ENCODE data around the gene UMAD1. TPM values are rescaled to one million over a fixed set of nuclear protein-coding genes. Genes with fewer than 3 reads are reported as not detected.

UMAD1 gene
- total and polyA plus RNA-seq, 2 of the 13 experiments (the other 11 are each of a cell fraction or from before 2014, with no cell fraction given) = 16.8 to 17.6 TPM

GRCh38 chr7:7764520-7765396 lies 124.2 kb downstream of the UMAD1 start:
- H3K4me2 ChIP-seq (ENCODE audit: low read depth, low read length) = no peak overlapping the region
- H3K4me1 ChIP-seq (ENCODE audit: insufficient read depth, low read length) = peaks cover 11% of the 10 kb centered on the region
- 92% methylated on average over 3 of the region's 3 CpGs for WGBS (ENCODE audit: low lambda C conversion rate)
- no peak overlapping the region for H2AFZ ChIP-seq (ENCODE audit: low read length)
- peak; percentile 53; the same call in 1 of the 2 replicates for TF ChIP-seq ATF7 (IDR thresholded peaks at IDR 0.05)
- no peak for TF ChIP-seq ATF7 (CRISPR knock-in tag; IDR thresholded peaks at IDR 0.05)
- no peak for TF ChIP-seq ZBTB20 (CRISPR knock-in tag; IDR thresholded peaks at IDR 0.05; ENCODE audit: borderline replicate concordance, low read depth)
- H3K9me3 ChIP-seq (ENCODE audit: low read length) = no peaks in the 10 kb centered on the region
- ATAC-seq = no peak
- H3K9ac ChIP-seq (ENCODE audit: insufficient read depth, low read depth, low read length) = no peak overlapping the region
- H3K4me3 ChIP-seq (replicated peaks in 1 of 3; ENCODE audit: insufficient read depth in 1 of 3, low read depth in 2 of 3, low read length in 3 of 3) = no peak overlapping the region
- FAIRE-seq = no peak
- no peaks in the 10 kb centered on the region for H3K36me3 ChIP-seq (replicated peaks in 1 of 2; ENCODE audit: control insufficient read depth in 1 of 2, insufficient read depth in 2 of 2, low read length in 2 of 2)
- H3K79me2 ChIP-seq (ENCODE audit: insufficient read depth, low read length) = no peaks in the 10 kb centered on the region
- no TSS peak for BruUV-seq (replicated peaks)
- H4K20me1 ChIP-seq (ENCODE audit: insufficient read depth, low read length) = no peaks in the 10 kb centered on the region
- no peak for DNase-seq (ENCODE audit: low spot score)
- in situ Hi-C loops (cut with HindIII; ENCODE audit: extremely low pct_ligation_motif_present, low pct_unique_long_range_greater_than_20kb) = no loop called here
- ChIA-PET CTCF (ENCODE audit: low intra/inter-chr PET ratio, low total read pairs) (no interaction called here), POLR2A (no interaction called here)
- intact Hi-C loops (cut with micrococcal nuclease; ENCODE audit: unreplicated experiment) = loop anchor here (5.0 to 10.0 kb wide), 5 partner anchors 122 to 450 kb away; partner anchors contain the start of gene UMAD1
- no peaks in the 10 kb centered on the region for H3K27me3 ChIP-seq (ENCODE audit: control insufficient read depth in 1 of 2, insufficient read depth in 2 of 2, low read length in 2 of 2)
- H3K27ac ChIP-seq (ENCODE audit: extremely low read length, insufficient read depth, low read length) = no peak overlapping the region

GRCh38 chr7:7765422-7765821 lies 124.9 kb downstream of the UMAD1 start:
- Histone ChIP-seq H3K9me3 (ENCODE audit: low read length) (no peaks in the 10 kb centered on the region), H3K36me3 (replicated peaks in 1 of 2; ENCODE audit: control insufficient read depth in 1 of 2, insufficient read depth in 2 of 2, low read length in 2 of 2) (no peaks in the 10 kb centered on the region), H3K27ac (ENCODE audit: extremely low read length, insufficient read depth, low read length) (no peak overlapping the region), H3K79me2 (ENCODE audit: insufficient read depth, low read length) (no peaks in the 10 kb centered on the region), H4K20me1 (ENCODE audit: insufficient read depth, low read length) (no peaks in the 10 kb centered on the region), H3K27me3 (ENCODE audit: control insufficient read depth in 1 of 2, insufficient read depth in 2 of 2, low read length in 2 of 2) (no peaks in the 10 kb centered on the region), H3K4me2 (ENCODE audit: low read depth, low read length) (no peak overlapping the region), H3K4me1 (ENCODE audit: insufficient read depth, low read length) (peaks cover 11% of the 10 kb centered on the region), H2AFZ (ENCODE audit: low read length) (no peak overlapping the region), H3K4me3 (replicated peaks in 1 of 3; ENCODE audit: insufficient read depth in 1 of 3, low read depth in 2 of 3, low read length in 3 of 3) (no peak overlapping the region), H3K9ac (ENCODE audit: insufficient read depth, low read depth, low read length) (no peak overlapping the region)
- intact Hi-C loops (cut with micrococcal nuclease; ENCODE audit: unreplicated experiment) (loop anchor here (10.0 kb wide), 3 partner anchors 269 to 449 kb away; no protein-coding TSS in a partner anchor), in situ Hi-C loops (cut with HindIII; ENCODE audit: extremely low pct_ligation_motif_present, low pct_unique_long_range_greater_than_20kb) (no loop called here)
- DNase-seq (ENCODE audit: low spot score) (no peak), FAIRE-seq (no peak), ATAC-seq (no peak)
- CTCF ChIA-PET (ENCODE audit: low intra/inter-chr PET ratio, low total read pairs) = no interaction called here
- POLR2A ChIA-PET = no interaction called here
- no TSS peak for BruUV-seq (replicated peaks)
- TF ChIP-seq KAT8 (CRISPR knock-in tag; IDR thresholded peaks at IDR 0.05) (no peak), ZNF513 (CRISPR knock-in tag; conservative IDR thresholded peaks at IDR 0.05) (no peak), SSRP1 (CRISPR knock-in tag; IDR thresholded peaks at IDR 0.05) (no peak), TIGD3 (CRISPR knock-in tag; IDR thresholded peaks at IDR 0.05; ENCODE audit: borderline replicate concordance) (no peak), ZSCAN12 (CRISPR knock-in tag; IDR thresholded peaks at IDR 0.05) (no peak), BCL3 (CRISPR knock-in tag; IDR thresholded peaks at IDR 0.05) (no peak), MTA1 (CRISPR knock-in tag; IDR thresholded peaks at IDR 0.05; ENCODE audit: borderline replicate concordance) (no peak), TFE3 (CRISPR knock-in tag; IDR thresholded peaks at IDR 0.05) (no peak), SOX6 (IDR thresholded peaks at IDR 0.05) (no peak), SOX6 (CRISPR knock-in tag; IDR thresholded peaks at IDR 0.05) (no peak)
